Endothelial cell of umbilical vein (primary cell): Measurements from ENCODE around the gene MED29. TPM values are rescaled to one million over a fixed set of nuclear protein-coding genes. Genes with fewer than 3 reads are reported as not detected.

Experiments used
- BruUV-seq: library from RNA; stranded (reverse); fragments of 400-500 nt; replicated peaks from 2 replicates; lab custom pipeline; 2021; lab: Mats Ljungman, UMichigan
- CTCF ChIA-PET: fragments of 300-600, 350-600 bp; sonication (Branson Sonifier 250); formaldehyde crosslinking; loops from one replicate; lab custom pipeline; 2021; ENCODE audit warnings: antibody characterized with exemption, inconsistent platforms; lab: Charles Lee
- POLR2A ChIA-PET: fragments of 300-600, 350-600 bp; sonication (Branson Sonifier 250); formaldehyde crosslinking; loops from one replicate; lab custom pipeline; 2021; ENCODE audit warnings: antibody characterized with exemption, inconsistent platforms; lab: Charles Lee
- DNase-seq: peaks from one replicate; pipeline ENCODE4 v3.0.0-alpha.2; 2011; ENCODE audit warnings: low read depth, low spot score
- FAIRE-seq: peaks from 2 replicates; lab custom pipeline; 2011; peaks lifted over from hg19 to GRCh38; lab: Jason Lieb, UNC
- H2AFZ ChIP-seq: 2 replicates; pipeline ENCODE4 v1.6.0; 2012; ENCODE audit warnings: low read depth, low read length, control low read depth, inconsistent platforms
- H3K27ac ChIP-seq: 2 replicates; pipeline ENCODE4 v1.5.1; 2011; ENCODE audit warnings: low read depth, mild to moderate bottlenecking, control low read depth, low read length, moderate library complexity; ENCODE audit not compliant: insufficient read depth
- H3K27me3 ChIP-seq, 2 experiments: 2 replicates each; pipeline versions ENCODE4 v1.6.0 to v1.6.1; 2011; ENCODE audit warnings: low read length in 2 of 2, mixed read lengths in 1 of 2; ENCODE audit not compliant: control insufficient read depth in 2 of 2, insufficient read depth in 2 of 2
- H3K36me3 ChIP-seq, 2 experiments: 2 replicates in 1 of 2; 3 replicates in 1 of 2; pipeline ENCODE4 v1.5.1; 2011; ENCODE audit warnings: low read length in 2 of 2, mild to moderate bottlenecking in 1 of 2, moderate library complexity in 1 of 2; ENCODE audit not compliant: control insufficient read depth in 2 of 2, insufficient read depth in 2 of 2; ENCODE audit errors: extremely low read depth in 1 of 2
- H3K4me1 ChIP-seq: 3 replicates; pipeline ENCODE4 v1.5.1; 2011; ENCODE audit warnings: mild to moderate bottlenecking, low read length; ENCODE audit not compliant: control insufficient read depth, insufficient read depth; ENCODE audit errors: extremely low read depth
- H3K4me2 ChIP-seq: 2 replicates; pipeline ENCODE4 v1.6.1; 2011; ENCODE audit warnings: low read length, control low read depth, mixed read lengths; ENCODE audit not compliant: insufficient read depth
- H3K4me3 ChIP-seq, 3 experiments: fragments of 200-600 bp in 1 of 3; sonication (generic), shearing (Covaris generic) in 1 of 3; replicated peaks in 1 of 3; 2 replicates each; pipeline ENCODE4 v1.5.1; 2011 to 2016; ENCODE audit warnings: control low read depth in 3 of 3, low read length in 3 of 3, mild to moderate bottlenecking in 2 of 3, inconsistent platforms in 1 of 3, low read depth in 1 of 3, moderate library complexity in 1 of 3; ENCODE audit not compliant: insufficient read depth in 1 of 3
- H3K79me2 ChIP-seq: 2 replicates; pipeline ENCODE4 v1.6.0; 2012; ENCODE audit warnings: low read length, inconsistent platforms; ENCODE audit not compliant: control insufficient read depth, insufficient read depth
- H3K9ac ChIP-seq: replicated peaks from 2 replicates; pipeline ENCODE3; 2011; ENCODE audit warnings: low read length, control low read depth; ENCODE audit not compliant: insufficient read depth; ENCODE audit errors: extremely low read depth
- H3K9me1 ChIP-seq: replicated peaks from 3 replicates; pipeline ENCODE4 v1.6.0; 2011; ENCODE audit warnings: mild to moderate bottlenecking, low read length; ENCODE audit not compliant: control insufficient read depth, insufficient read depth; ENCODE audit errors: extremely low read depth
- H3K9me3 ChIP-seq: replicated peaks from 2 replicates; pipeline ENCODE4 v1.5.1; 2012; ENCODE audit warnings: low read length, inconsistent platforms; ENCODE audit not compliant: control insufficient read depth, insufficient read depth
- H4K20me1 ChIP-seq: replicated peaks from 2 replicates; pipeline ENCODE3; 2011; ENCODE audit warnings: mild to moderate bottlenecking, low read length; ENCODE audit not compliant: control insufficient read depth, insufficient read depth; ENCODE audit errors: extremely low read depth
- CTCF ChIP-seq, 2 donors: IDR thresholded peaks; 1 replicate in 1 of 2; 2 replicates in 1 of 2; pipeline ENCODE4 v1.5.1; 2011; ENCODE audit warnings: low read length in 2 of 2, mild to moderate bottlenecking in 2 of 2, moderate library complexity in 2 of 2, control low read depth in 1 of 2, inconsistent platforms in 1 of 2, low read depth in 1 of 2; ENCODE audit not compliant: insufficient read depth in 1 of 2; ENCODE audit errors: extremely low read depth in 1 of 2
- EZH2 ChIP-seq: IDR thresholded peaks from 2 replicates; pipeline ENCODE4 v1.6.1; 2012; ENCODE audit warnings: borderline replicate concordance, low read depth, mild to moderate bottlenecking, moderate library complexity, low read length, inconsistent platforms; ENCODE audit not compliant: severe bottlenecking
- FOS ChIP-seq: IDR thresholded peaks from 2 replicates; pipeline ENCODE4 v1.6.1; 2011; ENCODE audit warnings: mild to moderate bottlenecking, low read length, moderate library complexity, borderline replicate concordance; ENCODE audit not compliant: insufficient read depth
- GATA2 ChIP-seq: IDR thresholded peaks from 2 replicates; pipeline ENCODE4 v1.7.0; 2011; ENCODE audit warnings: low read depth, mild to moderate bottlenecking, moderate library complexity, mixed read lengths, low read length; ENCODE audit not compliant: insufficient read length, insufficient read depth
- JUN ChIP-seq: IDR thresholded peaks from 2 replicates; pipeline ENCODE4 v1.6.1; 2011; ENCODE audit warnings: borderline replicate concordance, low read depth; ENCODE audit not compliant: insufficient read length, insufficient read depth
- MAX ChIP-seq: IDR thresholded peaks from 2 replicates; pipeline ENCODE4 v1.6.1; 2011; ENCODE audit not compliant: insufficient read depth, insufficient read length
- MYC ChIP-seq: IDR thresholded peaks from one replicate; pipeline ENCODE4 v1.6.1; 2011; ENCODE audit warnings: mild to moderate bottlenecking, low read depth, low read length
- POLR2A ChIP-seq: IDR thresholded peaks from 2 replicates; pipeline ENCODE4 v1.6.1; 2012; ENCODE audit warnings: low read depth, mild to moderate bottlenecking, control low read depth, low read length
- POLR2AphosphoS5 ChIP-seq: IDR thresholded peaks from 2 replicates; pipeline ENCODE4 v1.6.1; 2012; ENCODE audit warnings: low read depth, mild to moderate bottlenecking, control low read depth, low read length, moderate library complexity; ENCODE audit not compliant: insufficient read depth
- dilution Hi-C: fragments of 300-500 bp; cut with MboI; formaldehyde crosslinking; loops from one replicate; pipeline ENCODE4 v1.15.0; 2019; ENCODE audit warnings: low sequenced_read_pairs; ENCODE audit not compliant: extremely low pct_ligation_motif_present
- intact Hi-C: fragments of 100-400 bp; cut with micrococcal nuclease; formaldehyde crosslinking; loops from one replicate; pipeline ENCODE4 v1.10.0; 2022
- polyA plus RNA-seq, 4 experiments: library from polyadenylated mRNA; depleted of rRNA in 3 of 4; stranded (reverse) in 3 of 4; unstranded in 1 of 4; fragments of >200 nt; gene quantifications; 2 replicates each; pipeline versions ENCODE4 v1.2.1 to v1.2.3, GENCODE V29; 2011 to 2012; ENCODE audit warnings: missing spikeins in 1 of 4
- total RNA-seq: library from RNA; stranded (reverse); gene quantifications from 2 replicates; pipeline ENCODE4 v1.2.3, GENCODE V29; 2021

The MED29 gene
- total and polyA plus RNA-seq, 2 donors (not counting 3 experiments of a cell fraction or from before 2014, with no cell fraction given): 25.5 to 50.4 TPM

- Histone ChIP-seq H2AFZ (no peak overlapping the region), H4K20me1 (no peaks in the 10 kb centered on the region), H3K9me3 (no peaks in the 10 kb centered on the region), H3K9ac (no peak overlapping the region), H3K27ac (no peak overlapping the region), H3K4me3 (no peak overlapping the region), H3K36me3 (peaks cover 11 to 27% of the 10 kb centered on the region in 2 experiments), H3K4me2 (no peak overlapping the region), H3K4me1 (peaks cover 14% of the 10 kb centered on the region), H3K9me1 (no peaks in the 10 kb centered on the region), H3K79me2 (no peaks in the 10 kb centered on the region), H3K27me3 (no peaks in the 10 kb centered on the region)
- DNase-seq (no peak), FAIRE-seq (no peak)
- TF ChIP-seq MAX: no peak
- no peak for TF ChIP-seq CTCF (IDR thresholded peaks at IDR 0.05; ENCODE audit: extremely low read depth in 1 of 2, insufficient read depth in 1 of 2, low read depth in 1 of 2, low read length in 2 of 2)
- no peak for TF ChIP-seq GATA2
- TF ChIP-seq MYC: no peak
- no peak for TF ChIP-seq POLR2A
- TF ChIP-seq EZH2: no peak
- TF ChIP-seq JUN: no peak
- no peak for TF ChIP-seq FOS
- TF ChIP-seq POLR2AphosphoS5: no peak
- ChIA-PET POLR2A (no interaction called here), CTCF (interaction anchor here (0.8 to 5.2 kb wide), 3 partner anchors 10 to 28 kb away, joined by 3 to 29 read pairs (median 4); no protein-coding TSS in a partner anchor)
- intact Hi-C loops (no loop called here), dilution Hi-C loops (no loop called here)
- BruUV-seq: no TSS peak
These were observed 35.0 kb downstream of the MED29 start for GRCh38 chr19:39426170-39426569.
